HG02884 (cell line): Measurements from ENCODE around the gene CD3E.
A peak's percentile ranks its signal among the peaks of the same experiment; 100 is the strongest.

Experiments used
- ATAC-seq: cut with Tn5 transposase; IDR thresholded peaks from one replicate; pipeline ENCODE4 v1.9.1; 2021; ENCODE audit warnings: mild to moderate bottlenecking, moderate library complexity; ENCODE audit not compliant: unreplicated experiment

The CD3E gene

DNA sequence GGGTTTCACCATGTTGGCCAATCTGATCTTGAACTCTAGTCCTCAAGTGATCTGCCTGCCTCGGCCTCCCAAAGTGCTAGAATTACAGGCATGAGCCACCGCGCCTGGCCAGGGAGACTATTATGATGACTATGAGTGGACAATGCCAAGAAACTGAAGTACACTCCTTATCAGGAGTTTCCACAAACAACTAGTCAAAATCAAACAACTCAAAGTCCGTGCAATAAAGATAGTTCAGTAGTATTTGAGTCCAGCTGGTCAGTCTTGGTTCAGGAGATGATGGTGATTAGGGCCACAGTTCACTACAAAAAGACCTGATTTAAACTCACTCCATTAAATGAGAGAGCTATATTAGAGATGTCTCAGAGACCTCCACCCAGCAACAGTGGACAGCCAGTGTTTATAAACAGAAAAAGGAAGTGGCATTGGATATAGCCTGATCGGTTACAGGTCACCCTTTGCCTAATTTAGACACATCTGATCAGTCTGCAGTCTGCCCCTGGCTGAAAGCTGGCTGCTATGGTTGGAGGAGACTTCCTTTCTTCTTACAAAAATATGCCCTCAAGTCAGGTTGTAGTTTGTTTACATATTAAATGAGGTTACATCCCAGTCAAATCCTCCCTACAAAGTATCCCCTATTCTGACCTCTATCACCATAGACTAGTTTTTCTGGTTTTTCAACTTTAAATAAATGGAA, 17.0 kb downstream of the CD3E start:
- no peak for ATAC-seq

DNA sequence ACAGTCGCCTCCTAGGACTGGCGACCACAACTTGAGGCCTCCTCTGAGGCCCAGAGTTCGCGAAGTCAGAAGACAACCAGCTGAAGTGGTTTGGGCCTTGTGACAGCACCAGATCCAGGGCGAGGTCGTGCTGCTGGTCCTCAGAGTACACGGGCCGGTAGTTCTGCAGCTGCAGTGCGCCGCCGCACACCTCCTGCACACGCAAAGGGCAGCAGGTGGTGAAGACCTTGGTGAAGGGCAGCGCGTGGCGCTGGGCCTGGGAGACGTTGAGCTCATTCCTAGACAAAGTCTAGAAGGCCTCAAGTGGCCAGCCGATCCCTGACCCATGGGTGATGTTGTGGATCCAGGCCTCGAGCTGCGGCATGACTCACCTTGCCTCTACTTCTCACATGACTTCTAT, 18.2 kb downstream of the CD3E start:
- no peak for ATAC-seq

DNA sequence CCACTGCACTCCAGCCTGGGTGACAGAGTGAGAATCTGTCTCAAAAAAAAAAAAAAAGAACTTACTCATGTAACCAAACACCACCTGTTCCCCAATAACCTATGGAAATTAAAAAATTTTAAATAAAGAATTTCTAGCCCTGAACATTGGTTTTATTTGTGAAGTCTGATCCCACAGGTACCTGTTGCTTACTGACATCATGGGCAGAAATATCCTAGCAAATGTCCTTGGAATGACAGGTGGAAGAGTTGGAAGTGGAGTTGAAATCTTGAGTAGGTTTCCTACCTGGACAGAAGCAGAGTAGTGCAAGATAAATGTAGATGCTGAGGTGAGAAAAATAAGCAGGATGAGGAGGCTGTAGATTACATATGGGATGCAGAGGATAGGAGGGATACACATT, 20.8 kb downstream of the CD3E start:
- no peak for ATAC-seq

DNA sequence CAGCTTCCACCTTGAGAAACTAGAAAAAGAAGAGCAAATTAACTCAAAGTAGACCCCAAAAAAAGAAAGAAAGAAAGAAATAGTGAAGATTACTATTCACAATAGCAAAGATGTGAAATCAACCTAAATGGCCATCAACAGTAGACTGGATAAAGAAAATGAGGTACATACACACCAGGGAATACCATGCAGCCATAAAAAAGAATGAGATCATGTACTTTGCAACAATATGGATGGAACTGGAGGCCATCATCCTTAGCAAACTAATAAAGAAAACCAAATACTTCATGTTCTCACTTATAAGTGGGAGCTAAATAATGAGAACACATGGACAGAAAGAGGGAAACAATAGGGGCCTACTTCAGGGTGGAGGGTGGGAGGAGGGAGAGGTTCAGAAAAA, 24.2 kb downstream of the CD3E start:
- ATAC-seq: no peak

DNA sequence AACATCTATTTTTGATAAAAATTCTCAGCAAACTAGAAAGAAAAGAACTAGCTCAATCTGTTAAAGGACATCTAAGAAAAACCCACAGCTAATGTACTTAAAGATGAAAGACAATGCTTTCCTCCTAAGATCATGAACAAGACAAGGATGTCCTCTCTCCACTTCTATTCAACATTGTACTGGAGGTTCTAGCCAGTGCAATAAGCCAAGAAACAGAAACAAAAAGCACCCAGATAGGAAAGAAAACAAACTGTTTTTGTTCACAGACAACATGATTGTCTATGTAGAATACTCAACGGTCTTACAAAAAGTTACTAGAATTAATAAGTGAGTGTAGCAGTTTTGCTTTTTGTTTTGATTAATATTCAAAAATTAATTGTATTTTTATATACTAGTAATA, 30.2 kb downstream of the CD3E start:
- no peak for ATAC-seq

DNA sequence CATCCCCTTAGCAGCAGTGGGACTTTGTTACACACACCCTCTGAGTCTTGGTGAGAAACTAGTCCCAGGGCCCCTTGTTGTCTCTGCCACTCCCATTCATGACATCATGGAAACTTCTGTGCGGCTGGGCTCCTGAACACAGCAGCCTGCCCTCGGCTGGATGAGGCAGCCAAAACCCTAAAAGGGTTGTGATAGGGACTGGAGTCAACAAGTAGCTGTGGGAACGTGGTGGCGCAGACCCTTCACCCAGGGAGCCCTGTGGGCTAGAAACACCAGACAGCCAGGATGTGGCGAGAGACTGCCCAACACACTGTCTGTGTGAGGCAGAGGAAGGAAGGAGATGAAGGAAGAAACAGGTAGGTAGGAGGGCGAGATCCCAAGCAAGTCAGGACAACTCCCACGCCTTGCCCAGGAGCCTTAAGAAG, 34.1 kb downstream of the CD3E start:
- no peak for ATAC-seq

DNA sequence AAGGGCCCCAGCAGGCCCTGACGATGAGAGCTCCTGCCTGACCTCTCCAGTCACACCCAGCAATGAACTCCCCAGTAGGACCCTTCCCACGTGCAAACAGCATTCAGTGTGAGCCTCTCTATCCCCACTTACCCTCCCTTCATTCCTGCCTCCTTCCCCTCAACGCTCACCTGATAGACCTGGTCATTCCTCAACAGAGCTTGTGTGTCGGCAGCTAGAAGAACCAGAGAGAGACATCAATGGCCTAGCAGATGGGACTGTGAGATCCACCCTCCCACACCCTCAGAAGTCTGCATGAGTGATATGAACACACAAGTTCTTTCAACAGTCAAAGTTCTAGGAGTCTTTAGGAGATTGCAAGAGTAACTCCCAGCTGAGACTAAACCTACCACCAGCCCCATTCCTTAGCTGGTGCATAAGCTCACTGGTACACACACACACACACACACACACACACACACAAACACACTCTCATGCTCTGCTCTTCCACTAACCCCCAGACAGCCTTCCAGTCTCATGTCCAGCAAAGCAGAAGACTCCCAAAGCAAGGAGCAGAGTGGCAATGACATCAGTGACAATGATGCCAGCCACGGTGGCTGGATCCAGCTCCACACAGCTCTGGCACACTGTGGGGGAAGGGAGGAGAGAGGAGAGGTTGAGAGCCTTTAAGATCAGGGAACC, 34.9 kb downstream of the CD3E start:
- no peak for ATAC-seq

DNA sequence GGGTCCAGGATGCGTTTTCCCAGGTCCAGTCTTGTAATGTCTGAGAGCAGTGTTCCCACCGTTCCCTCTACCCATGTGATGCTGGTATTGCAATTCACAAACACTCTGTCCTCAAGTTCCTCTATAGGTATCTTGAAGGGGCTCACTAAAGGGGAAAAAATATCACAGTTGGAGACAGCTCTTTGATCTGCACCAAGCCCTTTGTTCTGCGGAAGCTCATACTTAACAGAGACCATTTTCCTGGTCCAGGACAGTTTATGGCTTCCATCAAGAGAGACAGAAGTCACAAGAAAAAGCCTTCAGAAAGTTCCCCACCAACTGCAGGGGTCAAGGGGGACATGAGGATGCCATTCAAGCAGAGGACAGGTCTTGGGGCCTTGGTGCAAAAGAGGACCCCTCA, 35.9 kb downstream of the CD3E start:
- no peak for ATAC-seq

DNA sequence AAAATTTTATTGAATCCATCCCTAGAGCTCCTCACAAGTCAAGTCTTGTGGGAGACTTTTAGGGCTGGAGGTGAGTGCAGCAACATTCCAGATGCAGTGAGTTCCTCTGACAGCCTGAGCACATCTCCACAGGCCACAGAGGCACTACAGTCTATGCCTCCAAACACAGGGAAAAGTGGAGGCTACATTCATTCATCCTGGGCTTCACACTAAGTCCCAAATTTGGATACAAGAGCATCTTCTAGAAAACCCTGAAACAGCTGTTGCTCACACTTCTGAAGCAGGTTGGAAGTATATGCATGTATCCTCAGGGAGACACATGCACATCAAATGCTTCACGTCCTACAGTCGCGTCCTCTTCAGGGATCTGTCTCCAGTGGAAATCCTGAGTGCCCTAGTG, 36.7 kb downstream of the CD3E start:
- no peak for ATAC-seq

DNA sequence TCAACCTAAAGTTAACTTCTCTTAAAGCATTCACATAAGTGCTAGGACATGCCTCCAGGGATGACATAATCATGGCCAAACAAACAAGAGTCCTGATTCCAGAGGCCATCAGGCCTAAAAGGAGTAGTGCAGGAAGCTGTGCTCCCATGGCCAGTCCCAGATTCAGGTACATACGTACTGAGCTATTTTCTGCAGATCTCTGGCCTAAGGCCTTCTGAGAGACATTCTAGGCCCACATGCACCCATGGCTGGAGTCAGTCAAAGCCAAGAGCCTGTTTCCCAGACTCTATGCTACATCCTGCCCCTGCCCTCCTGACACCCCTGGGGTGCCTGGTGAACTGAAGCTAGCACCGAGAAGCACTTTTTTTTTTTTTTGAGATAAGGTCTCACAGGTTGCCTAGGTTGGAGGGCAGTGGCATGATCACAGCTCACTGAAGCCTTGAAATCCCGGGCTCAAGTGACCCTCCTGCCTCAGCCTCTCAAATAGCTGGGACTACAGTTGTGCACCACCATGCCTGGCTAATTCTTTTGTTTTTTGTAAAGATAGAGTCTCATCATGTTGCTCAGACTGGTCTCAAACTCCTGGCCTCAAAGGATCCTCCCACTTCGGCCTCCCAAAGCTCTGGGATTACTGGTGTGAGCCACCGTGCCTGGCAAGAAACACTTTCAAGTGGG, 37.4 kb downstream of the CD3E start:
- ATAC-seq: no peak

DNA sequence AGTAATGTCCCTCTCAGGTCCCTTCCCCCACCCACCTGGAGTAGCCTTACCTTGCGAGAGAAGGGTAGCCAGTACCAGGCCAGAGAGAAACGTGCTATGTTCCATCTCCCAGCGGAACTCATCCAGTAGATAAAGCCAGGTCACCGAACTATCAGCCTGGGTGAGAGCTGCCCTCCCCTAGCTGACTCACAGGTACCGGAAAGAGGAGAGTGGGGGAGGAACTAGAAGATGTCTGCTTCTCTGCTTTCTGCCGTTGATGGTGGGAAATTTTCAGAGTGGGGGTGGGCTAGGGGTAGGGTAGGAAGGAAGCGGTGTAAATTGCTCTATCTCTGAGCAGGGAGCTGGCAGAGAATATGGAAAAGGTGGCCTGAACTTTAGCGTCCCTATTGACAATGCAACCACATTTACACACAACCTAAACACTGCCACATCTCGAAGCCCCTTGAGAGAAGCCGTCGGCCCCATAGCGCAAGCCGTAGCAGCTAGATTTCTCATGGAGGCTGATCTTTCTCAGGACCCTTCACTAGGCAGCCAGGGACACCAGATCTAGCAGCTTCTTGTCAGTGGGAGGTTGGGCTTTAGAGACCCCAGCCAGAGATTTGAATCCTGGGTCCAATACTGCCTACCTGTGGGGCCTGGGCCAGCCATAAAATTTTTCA, 38.1 kb downstream of the CD3E start, which contains the start of gene CD3D:
TSS of gene CD3D (minus strand) at position 203 of the 659 bp plus-strand sequence. CDS start at position 105, 98 bp downstream.
- ATAC-seq: no peak

DNA sequence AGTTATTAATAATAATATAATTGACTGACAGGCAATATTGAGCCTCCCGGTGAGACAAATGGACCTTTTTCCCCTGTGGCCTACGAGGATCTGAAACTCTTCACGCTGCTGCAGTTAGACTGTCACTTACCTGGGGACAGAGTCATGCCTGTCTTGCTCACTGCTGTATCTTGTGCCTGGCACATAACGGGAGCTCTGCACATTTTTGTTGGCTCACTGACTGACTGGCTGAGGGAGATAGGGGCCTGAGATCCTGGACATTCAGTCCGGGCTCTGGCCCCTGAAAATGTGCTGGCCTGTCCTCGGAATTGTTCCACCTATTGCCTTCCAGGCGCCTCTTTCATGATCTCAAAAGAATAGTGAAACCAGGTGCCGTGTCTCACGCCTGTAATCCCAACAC, 38.7 kb downstream of the CD3E start:
- ATAC-seq: no peak

DNA sequence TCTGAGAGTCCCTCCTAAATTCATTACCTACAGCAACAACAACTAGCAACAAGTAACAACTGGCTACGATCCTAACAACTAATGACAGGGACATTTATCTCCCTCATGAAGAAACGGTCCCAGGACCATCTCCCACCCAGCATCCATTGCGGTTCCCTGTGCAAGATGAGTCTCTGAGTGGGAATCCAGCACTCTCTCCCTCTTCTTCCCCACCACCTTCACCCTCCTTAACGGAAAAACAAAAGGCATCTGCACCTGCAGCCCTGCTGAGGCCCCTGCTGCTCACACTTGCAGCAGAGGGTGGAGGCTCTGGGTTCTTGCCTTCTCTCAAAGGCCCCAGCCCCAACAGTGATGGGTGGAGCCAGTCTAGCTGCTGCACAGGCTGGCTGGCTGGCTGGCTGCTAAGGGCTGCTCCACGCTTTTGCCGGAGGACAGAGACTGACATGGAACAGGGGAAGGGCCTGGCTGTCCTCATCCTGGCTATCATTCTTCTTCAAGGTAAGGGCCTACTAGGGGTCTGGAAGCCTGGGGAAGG, 39.5 kb downstream of the CD3E start, which contains the start of gene CD3G:
TSS of gene CD3G (plus strand) at position 364 of the 535 bp plus-strand sequence. CDS start at position 444, 80 bp downstream.
- no peak for ATAC-seq

DNA sequence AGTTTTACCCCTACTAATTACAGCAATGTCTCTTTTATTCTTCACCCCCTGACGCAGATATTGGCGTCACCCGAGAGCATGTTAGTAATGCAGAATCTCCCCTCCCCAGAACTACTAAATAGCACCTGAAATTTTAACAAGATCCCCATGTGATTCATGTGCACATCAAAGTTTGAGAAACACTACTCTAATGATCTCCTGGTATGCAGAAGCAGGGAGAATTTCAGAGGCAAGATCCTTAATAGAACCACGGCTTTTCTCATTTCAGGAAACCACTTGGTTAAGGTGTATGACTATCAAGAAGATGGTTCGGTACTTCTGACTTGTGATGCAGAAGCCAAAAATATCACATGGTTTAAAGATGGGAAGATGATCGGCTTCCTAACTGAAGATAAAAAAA, 44.9 kb downstream of the CD3E start:
- no peak for ATAC-seq

DNA sequence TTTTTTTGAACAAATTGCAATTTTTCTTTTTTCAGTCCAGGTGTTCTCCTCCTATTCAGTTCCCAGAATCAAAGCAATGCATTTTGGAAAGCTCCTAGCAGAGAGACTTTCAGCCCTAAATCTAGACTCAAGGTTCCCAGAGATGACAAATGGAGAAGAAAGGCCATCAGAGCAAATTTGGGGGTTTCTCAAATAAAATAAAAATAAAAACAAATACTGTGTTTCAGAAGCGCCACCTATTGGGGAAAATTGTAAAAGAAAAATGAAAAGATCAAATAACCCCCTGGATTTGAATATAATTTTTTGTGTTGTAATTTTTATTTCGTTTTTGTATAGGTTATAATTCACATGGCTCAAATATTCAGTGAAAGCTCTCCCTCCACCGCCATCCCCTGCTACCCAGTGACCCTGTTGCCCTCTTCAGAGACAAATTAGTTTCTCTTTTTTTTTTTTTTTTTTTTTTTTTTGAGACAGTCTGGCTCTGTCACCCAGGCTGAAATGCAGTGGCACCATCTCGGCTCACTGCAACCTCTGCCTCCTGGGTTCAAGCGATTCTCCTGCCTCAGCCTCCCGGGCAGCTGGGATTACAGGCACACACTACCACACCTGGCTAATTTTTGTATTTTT, 48.7 kb downstream of the CD3E start:
- ATAC-seq: no peak

DNA sequence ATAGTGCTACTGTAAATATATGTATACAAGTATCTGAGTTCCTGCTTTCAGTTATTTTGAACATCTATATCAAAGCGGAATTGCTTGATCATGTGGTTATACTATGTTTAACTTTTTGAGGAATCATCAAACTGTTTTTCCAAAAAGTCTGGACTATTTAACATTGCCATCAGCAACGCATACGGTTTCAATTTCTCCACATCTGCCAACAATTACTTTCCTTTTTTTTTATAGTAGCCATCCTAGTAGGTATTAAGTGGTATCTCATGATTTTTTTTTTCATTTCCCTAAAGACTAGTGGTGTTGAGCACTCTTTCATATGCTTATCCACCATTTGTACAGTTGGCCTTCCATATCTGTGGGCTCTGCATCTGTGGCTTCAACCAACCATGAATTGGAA, 53.5 kb downstream of the CD3E start:
- ATAC-seq: no peak

DNA sequence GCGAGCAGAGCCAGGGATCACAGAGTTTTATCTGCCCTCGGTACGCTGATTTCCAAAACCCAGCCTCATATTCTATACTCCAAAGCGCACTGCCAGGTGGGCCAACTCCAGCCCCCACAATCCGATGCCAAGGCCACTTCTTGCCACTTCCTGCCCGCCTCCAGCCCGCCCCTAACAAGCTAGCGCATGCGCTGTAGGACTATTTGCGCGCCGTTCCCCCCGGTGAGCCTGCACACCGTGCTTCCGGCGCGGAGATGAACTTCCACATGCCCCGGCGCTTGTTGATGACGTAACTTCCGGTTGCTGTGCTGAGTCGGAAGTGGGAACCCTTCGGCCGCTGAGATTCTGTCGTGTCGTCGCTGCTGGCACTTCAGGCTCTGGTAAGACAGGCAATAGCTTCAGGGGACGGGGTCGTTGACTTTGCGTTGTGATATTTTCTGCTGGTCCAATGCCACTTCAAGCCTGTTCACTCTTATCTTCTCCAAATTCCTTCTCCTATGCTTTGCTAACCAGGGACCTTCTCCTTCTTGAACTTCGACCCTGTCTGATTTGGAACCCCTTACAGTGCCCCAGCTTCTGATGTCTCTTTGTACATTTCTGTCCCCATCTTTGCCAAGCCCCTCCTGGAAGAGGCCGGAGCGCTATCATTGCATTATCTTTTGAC, 54.9 kb downstream of the CD3E start, which contains the start of gene UBE4A:
TSS of gene UBE4A (plus strand) at position 306 of the 664 bp plus-strand sequence. CDS start 5,481 bp downstream, outside the sequence.
- ATAC-seq: peak; percentile 93

DNA sequence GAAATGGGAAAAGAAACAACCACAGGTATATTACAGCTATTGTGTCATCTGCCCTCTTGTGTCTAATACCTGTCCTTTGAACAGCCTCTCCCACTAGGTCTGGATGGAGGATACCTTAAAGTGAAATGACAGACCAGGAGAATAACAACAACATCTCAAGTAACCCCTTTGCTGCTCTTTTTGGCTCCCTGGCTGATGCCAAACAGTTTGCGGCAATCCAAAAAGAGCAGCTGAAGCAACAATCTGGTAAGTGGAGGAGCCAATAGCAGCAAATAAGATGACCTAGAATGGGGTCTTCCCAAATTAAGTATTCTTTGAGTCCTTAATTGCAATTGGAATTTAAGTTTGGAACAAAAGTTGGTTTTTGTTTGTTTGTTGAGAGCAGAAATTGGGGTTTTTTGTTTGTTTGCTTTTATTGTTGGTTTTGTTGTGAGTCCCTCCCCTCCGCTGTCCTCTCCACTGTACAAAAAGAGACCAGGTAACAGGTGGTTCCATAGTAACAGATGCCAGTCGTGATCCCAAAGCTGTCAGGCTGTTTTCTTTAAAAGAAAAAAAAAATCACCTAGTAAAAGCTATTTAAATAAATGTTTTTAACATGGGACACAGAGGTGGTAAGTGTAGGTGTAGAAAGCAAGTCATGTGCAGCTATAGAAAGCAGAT, 60.6 kb downstream of the CD3E start:
- no peak for ATAC-seq
